SK-N-SH (cell line): ENCODE data around the gene TRAF4. TPM values are rescaled to one million over a fixed set of nuclear protein-coding genes. Genes with fewer than 3 reads are reported as not detected.

Experiments used
- CTCF ChIA-PET: fragments of 300-600, 350-600 bp; formaldehyde crosslinking; extraction: SDS; loops from one replicate; lab custom pipeline; 2021; lab: Yijun Ruan, JAX
- POLR2A ChIA-PET: fragments of 350-600 bp; sonication (Branson Sonifier 250); formaldehyde crosslinking; extraction: SDS; loops from one replicate; lab custom pipeline; 2020; ENCODE audit warnings: antibody characterized with exemption, inconsistent platforms; lab: Yijun Ruan, JAX
- DNase-seq: peaks from one replicate; pipeline ENCODE4 v3.0.0; 2012
- H2AFZ ChIP-seq: fragments of 200-600 bp; sonication (generic); 2 replicates; pipeline ENCODE4 v1.8.1; 2016; ENCODE audit warnings: antibody characterized with exemption, mild to moderate bottlenecking, low read depth
- H3F3A ChIP-seq: fragments of 200-600 bp; sonication (generic); replicated peaks from 2 replicates; pipeline ENCODE3; 2016; ENCODE audit warnings: antibody characterized with exemption, mild to moderate bottlenecking; ENCODE audit not compliant: insufficient read depth
- H3K27ac ChIP-seq, 2 experiments: fragments of 200-500 bp in 1 of 2; fragments of 200-600 bp in 1 of 2; sonication (Bioruptor generic) in 1 of 2; sonication (generic), shearing (Covaris generic) in 1 of 2; 2 replicates each; pipeline versions ENCODE4 v1.5.1 to v1.6.1; 2014 to 2016; ENCODE audit warnings: low read depth in 2 of 2, inconsistent platforms in 1 of 2, low read length in 1 of 2, mild to moderate bottlenecking in 1 of 2, mixed read lengths in 1 of 2
- H3K27me3 ChIP-seq: fragments of 200-600 bp; sonication (generic), shearing (Covaris generic); 2 replicates; pipeline ENCODE4 v1.6.1; 2016; ENCODE audit warnings: mixed run types; ENCODE audit not compliant: insufficient read depth
- H3K36me3 ChIP-seq, 2 experiments: fragments of 200-500 bp in 1 of 2; fragments of 200-600 bp in 1 of 2; sonication (Bioruptor generic) in 1 of 2; sonication (generic) in 1 of 2; replicated peaks in 1 of 2; 2 replicates each; pipeline versions ENCODE3 to v1.5.1; 2014 to 2016; ENCODE audit warnings: low read length in 1 of 2, mild to moderate bottlenecking in 1 of 2; ENCODE audit not compliant: insufficient read depth in 2 of 2, control insufficient read depth in 1 of 2
- H3K4me1 ChIP-seq, 2 experiments: fragments of 200-500 bp in 1 of 2; fragments of 200-600 bp in 1 of 2; sonication (Bioruptor generic) in 1 of 2; sonication (generic), shearing (Covaris generic) in 1 of 2; 2 replicates each; pipeline versions ENCODE4 v1.5.1 to v1.6.1; 2014 to 2016; ENCODE audit warnings: low read depth in 1 of 2, low read length in 1 of 2, mixed run types in 1 of 2; ENCODE audit not compliant: insufficient read depth in 2 of 2, control insufficient read depth in 1 of 2
- H3K4me2 ChIP-seq: fragments of 200-600 bp; sonication (generic), shearing (Covaris generic); 2 replicates; pipeline ENCODE4 v1.6.1; 2017; ENCODE audit warnings: mixed run types
- H3K4me3 ChIP-seq, 2 experiments: fragments of 200-500 bp in 1 of 2; fragments of 200-600 bp in 1 of 2; sonication (Bioruptor generic) in 1 of 2; sonication (generic), shearing (Covaris generic) in 1 of 2; 2 replicates each; pipeline versions ENCODE4 v1.5.1 to v1.8.1; 2014 to 2016; ENCODE audit warnings: low read depth in 2 of 2, inconsistent platforms in 1 of 2, low read length in 1 of 2, mild to moderate bottlenecking in 1 of 2, mixed read lengths in 1 of 2, moderate library complexity in 1 of 2
- H3K79me2 ChIP-seq: fragments of 200-600 bp; sonication (generic); 2 replicates; pipeline ENCODE4 v1.8.1; 2017; ENCODE audit warnings: mild to moderate bottlenecking; ENCODE audit not compliant: insufficient read depth
- H3K9ac ChIP-seq: fragments of 200-600 bp; sonication (generic); 2 replicates; pipeline ENCODE4 v1.6.1; 2017; ENCODE audit warnings: mixed run types
- H3K9me2 ChIP-seq: fragments of 200-600 bp; sonication (generic); 2 replicates; pipeline ENCODE4 v1.6.1; 2017; ENCODE audit warnings: mixed run types
- H3K9me3 ChIP-seq: fragments of 200-600 bp; sonication (generic); 2 replicates; pipeline ENCODE4 v1.6.1; 2017; ENCODE audit warnings: mixed run types, mild to moderate bottlenecking, moderate library complexity
- H4K20me1 ChIP-seq: fragments of 200-600 bp; sonication (generic); 2 replicates; pipeline ENCODE4 v1.6.1; 2017; ENCODE audit warnings: mild to moderate bottlenecking, mixed run types; ENCODE audit not compliant: insufficient read depth
- CHD2 ChIP-seq: fragments of 150-350 bp; IDR thresholded peaks from 2 replicates; pipeline ENCODE4 v1.6.1; 2018; ENCODE audit warnings: low read length; ENCODE audit not compliant: partially characterized antibody
- EP300 ChIP-seq, 2 experiments: IDR thresholded peaks; 2 replicates each; pipeline versions ENCODE4 v1.4.0 to v1.6.1; 2012; ENCODE audit warnings: borderline replicate concordance in 1 of 2, low read depth in 1 of 2, low read length in 1 of 2
- EZH2phosphoT487 ChIP-seq: fragments of 200-600 bp; sonication (generic); IDR thresholded peaks from 2 replicates; pipeline ENCODE4 v1.6.1; 2017; ENCODE audit warnings: low read depth, mixed run types, mild to moderate bottlenecking, antibody characterized with exemption, moderate library complexity, borderline replicate concordance
- FOSL2 ChIP-seq: IDR thresholded peaks from 2 replicates; pipeline ENCODE4 v1.4.0; 2012; ENCODE audit warnings: low read depth, mild to moderate bottlenecking, moderate library complexity, borderline replicate concordance
- FOXM1 ChIP-seq: IDR thresholded peaks from 2 replicates; pipeline ENCODE4 v1.4.0; 2012; ENCODE audit warnings: low read depth, mild to moderate bottlenecking
- GABPA ChIP-seq: IDR thresholded peaks from 2 replicates; pipeline ENCODE4 v1.4.0; 2012; ENCODE audit warnings: low read depth, mild to moderate bottlenecking
- JUND ChIP-seq: IDR thresholded peaks from 2 replicates; pipeline ENCODE4 v1.4.0; 2012
- MXI1 ChIP-seq: IDR thresholded peaks from 2 replicates; pipeline ENCODE4 v1.6.1; 2012; ENCODE audit warnings: mild to moderate bottlenecking, low read depth, low read length, improper control_type of control experiment
- NFIC ChIP-seq: IDR thresholded peaks from 2 replicates; pipeline ENCODE4 v1.4.0; 2012; ENCODE audit warnings: borderline replicate concordance
- NRF1 ChIP-seq: IDR thresholded peaks from 2 replicates; pipeline ENCODE4 v1.6.1; 2012; ENCODE audit warnings: low read depth, mild to moderate bottlenecking, low read length
- RAD21 ChIP-seq: IDR thresholded peaks from 2 replicates; pipeline ENCODE4 v1.6.1; 2012; ENCODE audit warnings: mild to moderate bottlenecking, low read length
- RCOR1 ChIP-seq: fragments of 150-350 bp; IDR thresholded peaks from 2 replicates; pipeline ENCODE4 v1.6.1; 2017; ENCODE audit warnings: antibody characterized with exemption, low read length
- RXRA ChIP-seq: IDR thresholded peaks from 2 replicates; pipeline ENCODE4 v1.4.0; 2012; ENCODE audit warnings: low read depth, mild to moderate bottlenecking, borderline replicate concordance
- TEAD4 ChIP-seq: IDR thresholded peaks from 2 replicates; pipeline ENCODE4 v1.4.0; 2012; ENCODE audit warnings: mild to moderate bottlenecking, borderline replicate concordance; ENCODE audit not compliant: insufficient read depth
- WGBS: methylation state at CpG from one replicate; pipeline ENCODE4 v1.1.6; 2017; ENCODE audit warnings: low lambda C conversion rate; 5-methylcytosine and 5-hydroxymethylcytosine counted together
- polyA plus RNA-seq, 3 experiments: library from polyadenylated mRNA; depleted of rRNA; stranded (reverse); fragments of >200 nt; gene quantifications; 2 replicates each; pipeline ENCODE4 v1.2.3, GENCODE V29; 2012
- TF ChIP-seq, protein P1 (sequence below): IDR thresholded peaks from 2 replicates; pipeline ENCODE4 v1.4.0; 2012; ENCODE audit warnings: low read depth
- TF ChIP-seq, protein P2 (sequence below): IDR thresholded peaks from 2 replicates; pipeline ENCODE4 v1.4.0; 2012; ENCODE audit warnings: low read depth, borderline replicate concordance
- TF ChIP-seq, protein P3 (sequence below): IDR thresholded peaks from 2 replicates; pipeline ENCODE4; 2012
- TF ChIP-seq, protein P4 (sequence below): fragments of 150-350 bp; IDR thresholded peaks from 2 replicates; pipeline ENCODE4 v1.6.1; 2017; ENCODE audit warnings: antibody characterized with exemption, low read length, low read depth, borderline replicate concordance

TRAF4 gene
- polyA plus RNA-seq, 1 of the 3 experiments (the other 2 are of a cell fraction), result 95.7 TPM

DNA sequence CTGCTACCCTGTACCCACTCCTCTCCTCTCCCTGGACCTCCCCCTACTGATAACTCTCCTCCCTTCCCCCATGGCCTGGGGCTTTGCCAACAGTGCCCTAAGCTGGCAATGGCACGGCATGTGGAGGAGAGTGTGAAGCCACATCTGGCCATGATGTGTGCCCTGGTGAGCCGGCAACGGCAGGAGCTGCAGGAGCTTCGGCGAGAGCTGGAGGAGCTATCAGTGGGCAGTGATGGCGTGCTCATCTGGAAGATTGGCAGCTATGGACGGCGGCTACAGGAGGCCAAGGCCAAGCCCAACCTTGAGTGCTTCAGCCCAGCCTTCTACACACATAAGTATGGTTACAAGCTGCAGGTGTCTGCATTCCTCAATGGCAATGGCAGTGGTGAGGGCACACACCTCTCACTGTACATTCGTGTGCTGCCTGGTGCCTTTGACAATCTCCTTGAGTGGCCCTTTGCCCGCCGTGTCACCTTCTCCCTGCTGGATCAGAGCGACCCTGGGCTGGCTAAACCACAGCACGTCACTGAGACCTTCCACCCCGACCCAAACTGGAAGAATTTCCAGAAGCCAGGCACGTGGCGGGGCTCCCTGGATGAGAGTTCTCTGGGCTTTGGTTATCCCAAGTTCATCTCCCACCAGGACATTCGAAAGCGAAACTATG lies 5.2 kb downstream of the TRAF4 start:
- ChIA-PET CTCF (interaction anchor here (0.8 to 20.4 kb wide), 12 partner anchors 9 to 204 kb away, joined by 3 to 612 read pairs (median 4); partner anchors contain the start of genes BLTP2, NEK8, PROCA1 and RPL23A), POLR2A (interaction anchor here (2.9 to 6.6 kb wide), 2 partner anchors 22 to 28 kb away, joined by 45 to 52 read pairs; partner anchors contain the start of genes NEK8, RPL23A and TLCD1)
- Histone ChIP-seq H3K4me1 (peaks cover 22 to 33% of the 10 kb centered on the region in 2 experiments; a peak in 3 of 4 replicates), H3K9me2 (no peaks in the 10 kb centered on the region), H2AFZ (no peak overlapping the region), H4K20me1 (peaks cover 73% of the 10 kb centered on the region), H3K27me3 (no peaks in the 10 kb centered on the region), H3K27ac (no peak overlapping the region; a peak in 1 of 4 replicates), H3K4me3 (no peak overlapping the region), H3K9ac (no peak overlapping the region), H3K9me3 (no peaks in the 10 kb centered on the region), H3F3A (peaks cover 24% of the 10 kb centered on the region), H3K4me2 (no peak overlapping the region), H3K36me3 (peaks cover 30 to 41% of the 10 kb centered on the region in 2 experiments), H3K79me2 (peaks cover 59% of the 10 kb centered on the region)
- 87% methylated on average over 18 of the region's 18 CpGs for WGBS
- TF ChIP-seq FOXM1 (no peak), RCOR1 (no peak), MXI1 (no peak), GABPA (no peak), RAD21 (no peak)
- TF ChIP-seq, protein P1, sequence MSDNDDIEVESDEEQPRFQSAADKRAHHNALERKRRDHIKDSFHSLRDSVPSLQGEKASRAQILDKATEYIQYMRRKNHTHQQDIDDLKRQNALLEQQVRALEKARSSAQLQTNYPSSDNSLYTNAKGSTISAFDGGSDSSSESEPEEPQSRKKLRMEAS, result no peak
- no peak for DNase-seq

DNA sequence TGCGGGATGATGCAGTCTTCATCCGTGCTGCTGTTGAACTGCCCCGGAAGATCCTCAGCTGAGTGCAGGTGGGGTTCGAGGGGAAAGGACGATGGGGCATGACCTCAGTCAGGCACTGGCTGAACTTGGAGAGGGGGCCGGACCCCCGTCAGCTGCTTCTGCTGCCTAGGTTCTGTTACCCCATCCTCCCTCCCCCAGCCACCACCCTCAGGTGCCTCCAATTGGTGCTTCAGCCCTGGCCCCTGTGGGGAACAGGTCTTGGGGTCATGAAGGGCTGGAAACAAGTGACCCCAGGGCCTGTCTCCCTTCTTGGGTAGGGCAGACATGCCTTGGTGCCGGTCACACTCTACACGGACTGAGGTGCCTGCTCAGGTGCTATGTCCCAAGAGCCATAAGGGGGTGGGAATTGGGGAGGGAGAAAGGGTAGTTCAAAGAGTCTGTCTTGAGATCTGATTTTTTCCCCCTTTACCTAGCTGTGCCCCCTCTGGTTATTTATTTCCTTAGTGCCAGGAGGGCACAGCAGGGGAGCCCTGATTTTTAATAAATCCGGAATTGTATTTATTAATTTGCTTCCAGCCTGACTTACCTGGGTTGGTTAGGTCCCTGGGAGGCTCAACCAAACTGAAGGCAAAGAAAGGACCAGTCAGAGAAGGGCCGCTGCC lies 5.8 kb downstream of the TRAF4 start:
- WGBS, result 60% methylated on average over 8 of the region's 11 CpGs
- peaks cover 24% of the 10 kb centered on the region for H3F3A ChIP-seq
- CTCF ChIA-PET, result interaction anchor here (0.6 to 20.4 kb wide), 24 partner anchors 9 to 214 kb away, joined by 3 to 612 read pairs (median 4); partner anchors contain the start of genes BLTP2, NEK8, PROCA1 and RPL23A
- TF ChIP-seq NFIC (no peak), TEAD4 (no peak), JUND (no peak), EP300 (IDR thresholded peaks at IDR 0.05; ENCODE audit: borderline replicate concordance in 1 of 2, low read depth in 1 of 2, low read length in 1 of 2) (no peak), CHD2 (no peak), MXI1 (no peak), FOXM1 (no peak), RCOR1 (no peak), FOSL2 (no peak), EZH2phosphoT487 (no peak), RXRA (no peak), NRF1 (no peak)
- TF ChIP-seq, protein P2, sequence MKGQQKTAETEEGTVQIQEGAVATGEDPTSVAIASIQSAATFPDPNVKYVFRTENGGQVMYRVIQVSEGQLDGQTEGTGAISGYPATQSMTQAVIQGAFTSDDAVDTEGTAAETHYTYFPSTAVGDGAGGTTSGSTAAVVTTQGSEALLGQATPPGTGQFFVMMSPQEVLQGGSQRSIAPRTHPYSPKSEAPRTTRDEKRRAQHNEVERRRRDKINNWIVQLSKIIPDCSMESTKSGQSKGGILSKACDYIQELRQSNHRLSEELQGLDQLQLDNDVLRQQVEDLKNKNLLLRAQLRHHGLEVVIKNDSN, result no peak
- TF ChIP-seq, protein P1, result no peak
- TF ChIP-seq, protein P3, sequence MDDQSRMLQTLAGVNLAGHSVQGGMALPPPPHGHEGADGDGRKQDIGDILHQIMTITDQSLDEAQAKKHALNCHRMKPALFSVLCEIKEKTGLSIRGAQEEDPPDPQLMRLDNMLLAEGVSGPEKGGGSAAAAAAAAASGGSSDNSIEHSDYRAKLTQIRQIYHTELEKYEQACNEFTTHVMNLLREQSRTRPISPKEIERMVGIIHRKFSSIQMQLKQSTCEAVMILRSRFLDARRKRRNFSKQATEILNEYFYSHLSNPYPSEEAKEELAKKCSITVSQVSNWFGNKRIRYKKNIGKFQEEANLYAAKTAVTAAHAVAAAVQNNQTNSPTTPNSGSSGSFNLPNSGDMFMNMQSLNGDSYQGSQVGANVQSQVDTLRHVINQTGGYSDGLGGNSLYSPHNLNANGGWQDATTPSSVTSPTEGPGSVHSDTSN, result no peak
- TF ChIP-seq, protein P4, sequence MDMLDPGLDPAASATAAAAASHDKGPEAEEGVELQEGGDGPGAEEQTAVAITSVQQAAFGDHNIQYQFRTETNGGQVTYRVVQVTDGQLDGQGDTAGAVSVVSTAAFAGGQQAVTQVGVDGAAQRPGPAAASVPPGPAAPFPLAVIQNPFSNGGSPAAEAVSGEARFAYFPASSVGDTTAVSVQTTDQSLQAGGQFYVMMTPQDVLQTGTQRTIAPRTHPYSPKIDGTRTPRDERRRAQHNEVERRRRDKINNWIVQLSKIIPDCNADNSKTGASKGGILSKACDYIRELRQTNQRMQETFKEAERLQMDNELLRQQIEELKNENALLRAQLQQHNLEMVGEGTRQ, result no peak
- H3K27ac ChIP-seq, result peak overlapping the region; percentile 10 to 17; a peak in 2 of 4 replicates
- no peaks in the 10 kb centered on the region for H3K9me2 ChIP-seq
- H3K9ac ChIP-seq, result no peak overlapping the region
- H4K20me1 ChIP-seq, result peaks cover 69% of the 10 kb centered on the region
- H3K36me3 ChIP-seq, result peaks cover 34 to 41% of the 10 kb centered on the region in 2 experiments
- no peaks in the 10 kb centered on the region for H3K27me3 ChIP-seq
- H3K4me1 ChIP-seq, result peaks cover 22 to 33% of the 10 kb centered on the region in 2 experiments; a peak in 3 of 4 replicates
- H3K9me3 ChIP-seq, result no peaks in the 10 kb centered on the region
- H2AFZ ChIP-seq, result no peak overlapping the region
- H3K79me2 ChIP-seq, result peaks cover 52% of the 10 kb centered on the region
- POLR2A ChIA-PET, result interaction anchor here (0.6 to 2.9 kb wide), 2 partner anchors 23 to 30 kb away, joined by 3 to 52 read pairs; partner anchors contain the start of genes NEK8, RPL23A and TLCD1
- no peak for DNase-seq
- H3K4me3 ChIP-seq, result peak overlapping the region in 1 of 2 experiments; percentile 33; a peak in 1 of 4 replicates
- H3K4me2 ChIP-seq, result no peak overlapping the region
